Smooth muscle cell (in vitro differentiated cells): ENCODE results near the gene PLCB4. TPM values are rescaled to one million over a fixed set of nuclear protein-coding genes. Genes with fewer than 3 reads are reported as not detected.

Source experiments
- DNase-seq: peaks from one replicate; lab custom pipeline; 2025; ENCODE audit not compliant: unreplicated experiment; lab: John Stamatoyannopoulos, UW
- H2AFZ ChIP-seq: fragments of 200-600 bp; sonication (generic); 2 replicates; pipeline ENCODE4 v1.6.0; 2016; ENCODE audit warnings: antibody characterized with exemption, low read depth, mild to moderate bottlenecking
- H3F3A ChIP-seq: fragments of 200-600 bp; sonication (generic); 2 replicates; pipeline ENCODE4 v1.6.0; 2017; ENCODE audit warnings: antibody characterized with exemption, low read depth
- H3K27ac ChIP-seq: fragments of 200-600 bp; sonication (generic); 2 replicates; pipeline ENCODE4 v1.5.1; 2016; ENCODE audit warnings: low read depth, mild to moderate bottlenecking
- H3K27me3 ChIP-seq: fragments of 200-600 bp; sonication (generic); 2 replicates; pipeline ENCODE4 v1.6.1; 2016; ENCODE audit warnings: low read depth, mild to moderate bottlenecking
- H3K36me3 ChIP-seq: fragments of 200-600 bp; sonication (generic); 2 replicates; pipeline ENCODE4 v1.5.1; 2016; ENCODE audit warnings: low read depth
- H3K4me1 ChIP-seq: fragments of 200-600 bp; sonication (generic); 2 replicates; pipeline ENCODE4 v1.5.1; 2016; ENCODE audit warnings: low read depth
- H3K4me2 ChIP-seq: fragments of 200-600 bp; sonication (generic); 2 replicates; pipeline ENCODE4 v1.6.0; 2016; ENCODE audit warnings: mild to moderate bottlenecking
- H3K4me3 ChIP-seq: fragments of 200-600 bp; sonication (generic); 2 replicates; pipeline ENCODE4 v1.5.1; 2016; ENCODE audit warnings: mild to moderate bottlenecking
- H3K79me2 ChIP-seq: fragments of 200-600 bp; sonication (generic); 2 replicates; pipeline ENCODE4 v1.6.0; 2016; ENCODE audit warnings: low read depth, mild to moderate bottlenecking
- H3K9ac ChIP-seq: fragments of 200-600 bp; sonication (generic); 2 replicates; pipeline ENCODE4 v1.6.0; 2016; ENCODE audit warnings: low read depth
- H3K9me3 ChIP-seq: fragments of 200-600 bp; sonication (generic); replicated peaks from 2 replicates; pipeline ENCODE4 v1.5.1; 2016; ENCODE audit warnings: low read depth
- H4K20me1 ChIP-seq: fragments of 200-600 bp; sonication (generic); 2 replicates; pipeline ENCODE4 v1.6.0; 2016; ENCODE audit warnings: low read depth
- WGBS: methylation state at CpG from one replicate; pipeline ENCODE4 v1.1.7; 2016; ENCODE audit warnings: low lambda C conversion rate; 5-methylcytosine and 5-hydroxymethylcytosine counted together
- polyA plus RNA-seq: library from polyadenylated mRNA; unstranded; fragments of >200 nt; fragmentation: Nextera tagmentation; extraction: Ambion mirVana; gene quantifications from 2 replicates; pipeline ENCODE4 v1.2.1, GENCODE V29; 2016
- total RNA-seq: library from RNA; depleted of rRNA; stranded (reverse); fragments of >200 nt; gene quantifications from 2 replicates; pipeline ENCODE4 v1.2.3, GENCODE V29; 2014
- TF ChIP-seq, protein P1 (sequence below): fragments of 200-600 bp; sonication (generic); IDR thresholded peaks from 2 replicates; pipeline ENCODE4 v1.5.1; 2017; ENCODE audit warnings: borderline replicate concordance, mild to moderate bottlenecking, antibody characterized with exemption; ENCODE audit not compliant: insufficient read depth, poor library complexity, severe bottlenecking

Gene PLCB4
- total and polyA plus RNA-seq, 2 experiments from 2014 or later, result 3.0 to 5.3 TPM

DNA sequence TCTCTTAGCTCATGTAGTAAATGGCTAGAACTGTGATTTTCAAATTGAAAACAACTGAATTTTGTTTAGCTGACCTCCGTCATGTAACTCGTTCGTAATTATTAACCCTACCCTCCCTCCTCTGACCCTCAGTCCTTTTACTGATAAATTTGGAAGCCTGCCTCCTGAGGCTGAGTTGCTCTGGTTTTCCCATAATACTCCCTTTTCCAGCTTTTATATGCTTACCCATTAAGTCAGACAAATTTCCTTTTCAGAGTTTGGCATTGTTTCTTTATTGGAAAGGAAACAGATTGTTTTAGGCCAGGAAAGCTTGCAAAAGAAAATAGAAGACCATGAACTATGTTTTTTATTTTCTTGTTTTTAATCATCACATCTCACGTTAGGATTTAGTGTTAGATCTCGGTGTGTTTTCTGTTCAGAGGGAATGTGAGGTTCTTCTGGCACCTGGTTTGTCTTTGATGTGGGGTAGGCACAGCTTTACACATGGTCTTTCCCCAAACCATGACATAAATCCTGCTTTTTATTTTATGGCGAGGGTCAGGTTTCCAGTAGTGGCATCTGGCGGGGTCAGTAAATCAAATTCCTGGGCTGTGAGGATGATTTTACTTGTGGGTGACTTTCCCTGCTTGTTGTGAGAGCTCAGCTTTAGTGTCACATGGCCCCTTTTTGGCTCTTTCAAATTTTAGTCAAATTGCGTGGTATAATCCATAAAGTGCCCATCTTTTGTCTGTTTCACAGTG, 24.5 kb downstream of the PLCB4 start:
- Histone ChIP-seq H2AFZ (no peak overlapping the region), H3K4me3 (no peak overlapping the region), H3K36me3 (no peaks in the 10 kb centered on the region), H3K9ac (no peak overlapping the region), H3K79me2 (no peaks in the 10 kb centered on the region), H3K4me2 (no peak overlapping the region), H4K20me1 (no peaks in the 10 kb centered on the region), H3K4me1 (no peaks in the 10 kb centered on the region), H3F3A (no peaks in the 10 kb centered on the region), H3K27ac (no peak overlapping the region), H3K9me3 (no peaks in the 10 kb centered on the region), H3K27me3 (no peaks in the 10 kb centered on the region)
- DNase-seq, result no peak
- 76% methylated on average over 8 of the region's 8 CpGs for WGBS
- TF ChIP-seq, protein P1, sequence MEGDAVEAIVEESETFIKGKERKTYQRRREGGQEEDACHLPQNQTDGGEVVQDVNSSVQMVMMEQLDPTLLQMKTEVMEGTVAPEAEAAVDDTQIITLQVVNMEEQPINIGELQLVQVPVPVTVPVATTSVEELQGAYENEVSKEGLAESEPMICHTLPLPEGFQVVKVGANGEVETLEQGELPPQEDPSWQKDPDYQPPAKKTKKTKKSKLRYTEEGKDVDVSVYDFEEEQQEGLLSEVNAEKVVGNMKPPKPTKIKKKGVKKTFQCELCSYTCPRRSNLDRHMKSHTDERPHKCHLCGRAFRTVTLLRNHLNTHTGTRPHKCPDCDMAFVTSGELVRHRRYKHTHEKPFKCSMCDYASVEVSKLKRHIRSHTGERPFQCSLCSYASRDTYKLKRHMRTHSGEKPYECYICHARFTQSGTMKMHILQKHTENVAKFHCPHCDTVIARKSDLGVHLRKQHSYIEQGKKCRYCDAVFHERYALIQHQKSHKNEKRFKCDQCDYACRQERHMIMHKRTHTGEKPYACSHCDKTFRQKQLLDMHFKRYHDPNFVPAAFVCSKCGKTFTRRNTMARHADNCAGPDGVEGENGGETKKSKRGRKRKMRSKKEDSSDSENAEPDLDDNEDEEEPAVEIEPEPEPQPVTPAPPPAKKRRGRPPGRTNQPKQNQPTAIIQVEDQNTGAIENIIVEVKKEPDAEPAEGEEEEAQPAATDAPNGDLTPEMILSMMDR, result no peak

DNA sequence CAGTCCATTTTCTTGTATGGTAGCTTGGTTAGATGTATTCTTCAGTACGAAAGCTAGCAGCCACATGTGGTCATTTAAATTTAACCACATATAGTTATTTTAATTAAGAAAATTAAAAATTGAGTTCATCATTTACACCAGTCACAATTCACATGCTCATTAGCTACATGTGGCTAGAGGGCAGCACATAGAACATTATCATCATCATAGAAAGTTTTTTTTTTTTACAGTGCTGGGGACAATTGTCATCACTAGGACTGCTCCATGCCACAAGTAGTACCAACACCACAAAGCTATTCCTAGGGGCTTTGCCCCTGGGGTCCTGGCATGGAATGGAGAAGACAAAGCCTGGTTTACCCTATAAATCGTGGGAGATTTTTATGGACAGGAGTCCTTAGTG, 30.5 kb downstream of the PLCB4 start:
- 95% methylated on average over 2 of the region's 2 CpGs for WGBS
- TF ChIP-seq, protein P1, result no peak
- H3K79me2 ChIP-seq, result no peaks in the 10 kb centered on the region

DNA sequence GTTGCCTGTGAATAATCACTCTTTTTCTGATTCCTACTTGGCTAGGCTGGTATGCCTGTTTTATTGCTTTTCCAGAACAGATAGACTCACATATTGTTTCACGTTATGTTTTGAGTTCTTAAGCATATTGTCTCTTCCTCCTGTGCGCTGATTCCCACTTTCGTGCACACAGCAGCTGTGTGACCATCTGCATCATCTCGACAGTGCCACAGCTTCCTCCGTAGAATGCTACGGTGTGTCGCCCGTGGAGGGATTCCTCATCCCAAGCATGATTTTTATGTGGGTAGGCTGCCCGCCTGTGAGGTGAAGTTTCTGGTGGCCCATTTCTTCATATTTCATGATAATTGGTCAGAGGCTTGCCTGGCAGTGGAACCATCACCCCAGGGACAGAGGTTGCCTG, 31.8 kb downstream of the PLCB4 start:
- WGBS, result 96% methylated on average over 9 of the region's 9 CpGs
- no peaks in the 10 kb centered on the region for H3K36me3 ChIP-seq
- H3K4me1 ChIP-seq, result no peaks in the 10 kb centered on the region
- DNase-seq, result no peak
- H3K79me2 ChIP-seq, result no peaks in the 10 kb centered on the region
- H4K20me1 ChIP-seq, result no peaks in the 10 kb centered on the region
- H3K9me3 ChIP-seq, result no peaks in the 10 kb centered on the region
- no peak overlapping the region for H3K4me2 ChIP-seq
- no peak overlapping the region for H3K9ac ChIP-seq
- H2AFZ ChIP-seq, result no peak overlapping the region
- TF ChIP-seq, protein P1, result no peak
- no peak overlapping the region for H3K4me3 ChIP-seq
- H3F3A ChIP-seq, result no peaks in the 10 kb centered on the region
- H3K27ac ChIP-seq, result no peak overlapping the region
- no peaks in the 10 kb centered on the region for H3K27me3 ChIP-seq

More for the DNA sequence above, 30.5 kb downstream of the PLCB4 start:
- H3K27me3 ChIP-seq, result no peaks in the 10 kb centered on the region
- DNase-seq, result no peak
- no peak overlapping the region for H3K4me3 ChIP-seq
- H3K4me1 ChIP-seq, result no peaks in the 10 kb centered on the region
- no peaks in the 10 kb centered on the region for H4K20me1 ChIP-seq
- no peaks in the 10 kb centered on the region for H3F3A ChIP-seq
- H3K4me2 ChIP-seq, result no peak overlapping the region
- no peaks in the 10 kb centered on the region for H3K9me3 ChIP-seq
- H3K36me3 ChIP-seq, result no peaks in the 10 kb centered on the region
- H3K27ac ChIP-seq, result no peak overlapping the region
- no peak overlapping the region for H2AFZ ChIP-seq
- no peak overlapping the region for H3K9ac ChIP-seq

DNA sequence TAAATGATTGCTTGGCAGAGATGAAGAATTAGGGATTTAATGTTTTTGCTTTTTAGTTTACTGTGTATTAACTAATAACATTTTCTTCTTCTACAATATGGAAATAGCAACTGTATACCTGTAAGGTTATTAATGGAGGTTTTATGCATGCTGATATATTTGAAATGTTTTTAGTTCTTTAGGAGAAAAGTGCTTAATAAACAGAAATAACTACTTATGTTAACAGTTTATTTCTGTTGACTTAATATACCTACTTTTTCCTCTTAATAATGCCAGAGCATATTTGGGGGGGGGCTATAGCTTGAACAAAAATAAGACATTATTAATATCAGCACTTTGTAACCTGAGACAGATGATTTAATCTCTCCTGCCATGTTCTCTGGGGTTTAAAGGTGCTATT, 33.6 kb downstream of the PLCB4 start:
- H3K9me3 ChIP-seq, result no peaks in the 10 kb centered on the region
- no peaks in the 10 kb centered on the region for H3K79me2 ChIP-seq
- no peak overlapping the region for H3K4me3 ChIP-seq
- H2AFZ ChIP-seq, result no peak overlapping the region
- H3K27ac ChIP-seq, result no peak overlapping the region
- H3K4me1 ChIP-seq, result no peaks in the 10 kb centered on the region
- no peaks in the 10 kb centered on the region for H4K20me1 ChIP-seq
- H3K4me2 ChIP-seq, result no peak overlapping the region
- no peaks in the 10 kb centered on the region for H3K36me3 ChIP-seq
- TF ChIP-seq, protein P1, result no peak
- no peak for DNase-seq
- no peak overlapping the region for H3K9ac ChIP-seq
- no peaks in the 10 kb centered on the region for H3K27me3 ChIP-seq
- no peaks in the 10 kb centered on the region for H3F3A ChIP-seq
